Measurements from ENCODE around the gene ADARB1.

GRCh38 chr21:45088729-45089128, 14.3 kb downstream of the ADARB1 start:
- no peak for TF ChIP-seq CTCF (IDR thresholded peaks at IDR 0.05)
- TF ChIP-seq POLR2AphosphoS5 (IDR thresholded peaks at IDR 0.05; ENCODE audit: low read depth, low read length): no peak
- no peak for TF ChIP-seq SMC3 (IDR thresholded peaks at IDR 0.05; ENCODE audit: low read depth, low read length)
- TF ChIP-seq ZBTB33 (IDR thresholded peaks at IDR 0.05; ENCODE audit: borderline replicate concordance, low read depth): no peak
- TF ChIP-seq YY1 (IDR thresholded peaks at IDR 0.05; ENCODE audit: low read depth): no peak
- TF ChIP-seq EP300 (IDR thresholded peaks at IDR 0.05; ENCODE audit: borderline replicate concordance in 1 of 2, low read depth in 1 of 2, low read length in 1 of 2): no peak
- TF ChIP-seq, protein P1, sequence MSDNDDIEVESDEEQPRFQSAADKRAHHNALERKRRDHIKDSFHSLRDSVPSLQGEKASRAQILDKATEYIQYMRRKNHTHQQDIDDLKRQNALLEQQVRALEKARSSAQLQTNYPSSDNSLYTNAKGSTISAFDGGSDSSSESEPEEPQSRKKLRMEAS (IDR thresholded peaks at IDR 0.05; ENCODE audit: low read depth): no peak
- no peak for TF ChIP-seq RFX5 (IDR thresholded peaks at IDR 0.05; ENCODE audit: low read length)
- TF ChIP-seq EZH2phosphoT487 (IDR thresholded peaks at IDR 0.05; ENCODE audit: borderline replicate concordance, low read depth): no peak
